IMR-90 (cell line): Measurements from ENCODE around the gene CDCP2. TPM values are rescaled to one million over a fixed set of nuclear protein-coding genes. Genes with fewer than 3 reads are reported as not detected.
"Not testable (repeated sequence)": the region's sequence is repeated elsewhere in the genome, so short reads cannot be mapped to it uniquely, and the experiment has no call there.

Source experiments
- ATAC-seq: fragments of 200-7000 bp; cut with Tn5 transposase; 2 replicates; pipeline ENCODE4 v1.9.1; 2020; ENCODE audit warnings: low read depth, mild to moderate bottlenecking, moderate library complexity
- BruUV-seq: library from RNA; stranded (reverse); fragments of 400-500 nt; replicated peaks from 2 replicates; lab custom pipeline; 2021; lab: Mats Ljungman, UMichigan
- CTCF ChIA-PET: fragments of 300-600 bp; formaldehyde crosslinking; extraction: SDS; loops from one replicate; lab custom pipeline; 2021; ENCODE audit warnings: antibody characterized with exemption; lab: Yijun Ruan, JAX
- POLR2A ChIA-PET: fragments of 300-600 bp; sonication (Branson Sonifier 250); formaldehyde crosslinking; loops from one replicate; lab custom pipeline; 2022; ENCODE audit warnings: antibody characterized with exemption; ENCODE audit not compliant: unreplicated experiment; lab: Charles Lee
- DNase-seq: peaks from one replicate; pipeline ENCODE4 v3.0.0; 2013
- H2AFZ ChIP-seq: replicated peaks from 2 replicates; pipeline ENCODE3; 2013; ENCODE audit warnings: low read length, mild to moderate bottlenecking; ENCODE audit not compliant: poor library complexity
- H2AK5ac ChIP-seq: 2 replicates; pipeline ENCODE4 v1.6.1; 2013; ENCODE audit warnings: low read depth, low read length, inconsistent platforms
- H2AK9ac ChIP-seq: replicated peaks from 2 replicates; pipeline ENCODE3; 2013; ENCODE audit warnings: mild to moderate bottlenecking, low read depth, low read length, moderate library complexity; ENCODE audit not compliant: poor library complexity
- H2BK120ac ChIP-seq: 2 replicates; pipeline ENCODE4 v1.6.1; 2013; ENCODE audit warnings: low read depth, low read length, inconsistent platforms
- H2BK15ac ChIP-seq: 3 replicates; pipeline ENCODE4 v1.6.1; 2013; ENCODE audit warnings: low read depth, low read length, inconsistent platforms
- H2BK20ac ChIP-seq: 2 replicates; pipeline ENCODE4 v1.6.1; 2013; ENCODE audit warnings: low read depth, mild to moderate bottlenecking, inconsistent platforms, low read length, moderate library complexity
- H2BK5ac ChIP-seq: 2 replicates; pipeline ENCODE4 v1.6.1; 2013; ENCODE audit warnings: mild to moderate bottlenecking, low read depth, low read length, inconsistent platforms; ENCODE audit not compliant: poor library complexity, severe bottlenecking
- H3K14ac ChIP-seq: replicated peaks from 2 replicates; pipeline ENCODE4 v1.6.1; 2013; ENCODE audit warnings: low read depth, low read length, inconsistent platforms
- H3K18ac ChIP-seq: 2 replicates; pipeline ENCODE4 v1.6.1; 2013; ENCODE audit warnings: low read depth, low read length, control low read depth
- H3K23ac ChIP-seq: 2 replicates; pipeline ENCODE4 v1.6.1; 2013; ENCODE audit warnings: low read depth, low read length, inconsistent platforms
- H3K27ac ChIP-seq: 2 replicates; pipeline ENCODE4 v1.5.1; 2013; ENCODE audit warnings: mild to moderate bottlenecking, control low read depth, low read length; ENCODE audit not compliant: insufficient read depth
- H3K27me3 ChIP-seq: 2 replicates; pipeline ENCODE4 v1.6.1; 2013; ENCODE audit warnings: low read length; ENCODE audit not compliant: control insufficient read depth, insufficient read depth
- H3K36me3 ChIP-seq: 2 replicates; pipeline ENCODE4 v1.6.1; 2013; ENCODE audit warnings: low read length, mixed read lengths; ENCODE audit not compliant: control insufficient read depth, insufficient read depth
- H3K4ac ChIP-seq: 2 replicates; pipeline ENCODE4 v1.6.1; 2013; ENCODE audit warnings: low read depth, low read length, inconsistent platforms
- H3K4me1 ChIP-seq: 2 replicates; pipeline ENCODE4 v1.6.1; 2013; ENCODE audit warnings: low read length, mixed read lengths; ENCODE audit not compliant: control insufficient read depth, insufficient read depth
- H3K4me2 ChIP-seq: 2 replicates; pipeline ENCODE4 v1.6.1; 2013; ENCODE audit warnings: low read depth, mild to moderate bottlenecking, control low read depth, low read length, moderate library complexity
- H3K4me3 ChIP-seq: 2 replicates; pipeline ENCODE4 v1.5.1; 2013; ENCODE audit warnings: low read depth, mild to moderate bottlenecking, control low read depth, low read length, moderate library complexity; ENCODE audit not compliant: insufficient read depth
- H3K56ac ChIP-seq: 2 replicates; pipeline ENCODE4 v1.6.1; 2013; ENCODE audit warnings: low read length, inconsistent platforms; ENCODE audit not compliant: insufficient read depth; ENCODE audit errors: extremely low read depth
- H3K79me1 ChIP-seq, 2 experiments: 2 replicates each; pipeline ENCODE4 v1.6.1; 2013; ENCODE audit warnings: low read length in 2 of 2, inconsistent platforms in 1 of 2, low read depth in 1 of 2
- H3K9ac ChIP-seq: 2 replicates; pipeline ENCODE4 v1.6.1; 2013; ENCODE audit warnings: low read depth, low read length, control low read depth
- H3K9me1 ChIP-seq: 2 replicates; pipeline ENCODE4 v1.6.1; 2013; ENCODE audit warnings: low read length, inconsistent platforms; ENCODE audit not compliant: insufficient read depth
- H3K9me3 ChIP-seq: 2 replicates; pipeline ENCODE4 v1.6.1; 2013; ENCODE audit warnings: low read length; ENCODE audit not compliant: control insufficient read depth, insufficient read depth
- H4K20me1 ChIP-seq: 2 replicates; pipeline ENCODE4 v1.6.1; 2013; ENCODE audit warnings: low read length, inconsistent platforms; ENCODE audit not compliant: insufficient read depth
- H4K5ac ChIP-seq: 2 replicates; pipeline ENCODE4 v1.6.1; 2013; ENCODE audit warnings: mild to moderate bottlenecking, low read depth, low read length, control low read depth
- H4K8ac ChIP-seq, 2 experiments: 2 replicates each; pipeline ENCODE4 v1.6.1; 2013; ENCODE audit warnings: low read depth in 2 of 2, low read length in 2 of 2, control low read depth in 1 of 2, inconsistent platforms in 1 of 2
- H4K91ac ChIP-seq: 2 replicates; pipeline ENCODE4 v1.6.1; 2013; ENCODE audit warnings: low read depth, low read length, inconsistent platforms; ENCODE audit not compliant: insufficient read depth
- CEBPB ChIP-seq: IDR thresholded peaks from 2 replicates; pipeline ENCODE4 v1.6.1; 2012; ENCODE audit warnings: low read depth, low read length, improper control_type of control experiment
- CHD1 ChIP-seq: IDR thresholded peaks from 2 replicates; pipeline ENCODE4 v1.6.1; 2012; ENCODE audit warnings: low read depth, low read length, improper control_type of control experiment
- MAFK ChIP-seq: IDR thresholded peaks from 2 replicates; pipeline ENCODE4 v1.6.1; 2012; ENCODE audit warnings: low read depth, low read length, improper control_type of control experiment
- NFE2L2 ChIP-seq: fragments of 150-350 bp; IDR thresholded peaks from 2 replicates; pipeline ENCODE4 v1.6.1; 2016; ENCODE audit warnings: low read depth, mild to moderate bottlenecking, low read length
- RAD21 ChIP-seq: IDR thresholded peaks from 2 replicates; pipeline ENCODE4 v1.6.1; 2012; ENCODE audit warnings: low read length, improper control_type of control experiment
- SMC3 ChIP-seq: fragments of 150-350 bp; IDR thresholded peaks from 2 replicates; pipeline ENCODE4 v1.6.1; 2016; ENCODE audit warnings: low read depth, mild to moderate bottlenecking, antibody characterized with exemption, low read length, moderate library complexity
- WGBS, 2 experiments: methylation state at CpG; one replicate each; pipeline versions ENCODE4 v1.1.5 to v1.1.7; 2013; ENCODE audit warnings: missing lambda C conversion rate in 2 of 2; ENCODE audit not compliant: insufficient read length in 1 of 2; ENCODE audit errors: extremely low coverage in 2 of 2; 5-methylcytosine and 5-hydroxymethylcytosine counted together
- dilution Hi-C: fragments of 300-500 bp; cut with HindIII; formaldehyde crosslinking; loops from one replicate; pipeline ENCODE4 v1.14.3; 2018; ENCODE audit warnings: low sequenced_read_pairs; ENCODE audit not compliant: unreplicated experiment
- in situ Hi-C: fragments of 300-500 bp; cut with MboI; formaldehyde crosslinking; loops from 3 replicates; pipeline ENCODE4 v1.14.3; 2019; ENCODE audit warnings: low sequenced_read_pairs, inconsistent platforms, mixed read lengths
- intact Hi-C: fragments of 100-400 bp; cut with micrococcal nuclease; formaldehyde crosslinking; loops from 2 replicates; pipeline ENCODE4 v1.10.0; 2022
- polyA plus RNA-seq, 3 experiments: library from polyadenylated mRNA; depleted of rRNA; stranded (reverse); fragments of >200 nt; gene quantifications; 2 replicates each; pipeline ENCODE4 v1.2.3, GENCODE V29; 2012; ENCODE audit warnings: low replicate concordance in 1 of 3
- total RNA-seq: library from RNA; depleted of rRNA; stranded (reverse); fragments of >200 nt; gene quantifications from 2 replicates; pipeline ENCODE4 v1.2.3, GENCODE V29; 2012
- TF ChIP-seq, protein P1 (sequence below): fragments of 150-350 bp; IDR thresholded peaks from 2 replicates; pipeline ENCODE4 v1.6.1; 2017; ENCODE audit warnings: mild to moderate bottlenecking, antibody characterized with exemption, low read length, low read depth
- TF ChIP-seq, protein P2 (sequence below): fragments of 150-350 bp; IDR thresholded peaks from 2 replicates; pipeline ENCODE4 v1.6.1; 2016; ENCODE audit warnings: low read depth, mild to moderate bottlenecking, low read length, moderate library complexity, borderline replicate concordance

The CDCP2 gene
- total and polyA plus RNA-seq, 2 of the 4 experiments (the other 2 are of a cell fraction) = not detected

DNA sequence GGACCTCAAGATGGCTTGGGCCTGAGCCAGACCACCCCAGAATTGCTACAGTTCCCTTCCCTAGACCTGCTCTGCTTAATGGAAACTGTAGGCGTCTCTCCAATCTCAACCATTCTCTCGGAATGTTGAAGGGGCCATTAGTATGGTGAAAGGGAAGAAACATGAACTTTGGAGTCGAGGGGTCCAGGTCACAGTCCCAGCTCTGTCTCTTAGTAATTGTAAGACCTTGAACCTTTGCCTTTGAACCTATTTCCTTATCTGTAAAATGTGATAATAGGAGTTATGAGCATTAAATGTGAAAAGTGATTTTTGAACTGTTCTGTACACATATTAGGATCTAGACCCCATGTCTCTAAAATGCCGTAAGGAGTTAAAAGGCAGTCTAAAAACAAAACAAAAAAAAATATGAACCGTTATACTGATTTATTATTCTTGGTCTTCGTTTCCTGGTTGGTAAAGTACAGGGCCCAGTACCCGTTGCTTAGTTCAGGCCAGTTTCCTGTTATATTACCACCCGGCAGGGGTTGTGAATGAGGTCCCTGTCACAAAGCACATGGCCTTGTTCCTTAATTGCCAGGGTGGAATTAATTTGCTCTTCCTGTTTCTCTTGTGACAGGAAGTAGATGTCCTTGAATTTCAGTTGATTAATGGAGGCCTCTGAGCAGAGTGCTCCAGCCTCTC lies 57.1 kb downstream of the CDCP2 start:
- ATAC-seq = no peak
- H3K9me1 ChIP-seq = no peaks in the 10 kb centered on the region

DNA sequence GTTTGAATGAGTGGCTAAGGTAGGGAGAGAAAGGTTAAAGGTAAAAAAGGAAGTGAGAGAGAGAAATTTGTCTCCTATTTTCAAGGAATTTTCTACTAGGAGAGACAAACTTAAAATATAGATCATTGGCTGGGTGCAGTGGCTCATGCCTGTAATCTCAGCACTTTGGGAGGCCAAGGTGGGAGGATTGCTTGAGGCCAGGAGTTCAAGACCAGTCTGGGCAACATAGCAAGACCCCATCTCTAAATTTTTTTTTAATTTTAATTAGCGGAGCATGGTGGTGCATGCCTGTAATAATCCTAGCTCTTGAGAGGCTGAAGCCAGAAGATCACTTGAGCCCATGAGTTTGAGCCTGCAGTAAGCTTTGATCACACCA lies 58.1 kb downstream of the CDCP2 start:
- H3K9me1 ChIP-seq, BruUV-seq, intact Hi-C loops, H3K27ac ChIP-seq, H4K8ac ChIP-seq, H3K36me3 ChIP-seq, H3K4ac ChIP-seq, H3K9ac ChIP-seq, H2BK20ac ChIP-seq, H3K4me1 ChIP-seq, H3K9me3 ChIP-seq, dilution Hi-C loops, H3K18ac ChIP-seq, H3K23ac ChIP-seq, H4K20me1 ChIP-seq, H4K5ac ChIP-seq, DNase-seq, H4K91ac ChIP-seq, H2AFZ ChIP-seq, H3K4me2 ChIP-seq, POLR2A ChIA-PET, H3K79me1 ChIP-seq, H2BK120ac ChIP-seq, H3K4me3 ChIP-seq, in situ Hi-C loops, H2AK9ac ChIP-seq, H3K56ac ChIP-seq, H3K27me3 ChIP-seq, CTCF ChIA-PET, H2BK15ac ChIP-seq, ATAC-seq, H3K14ac ChIP-seq, H2BK5ac ChIP-seq, H2AK5ac ChIP-seq: not testable (repeated sequence)
- no CpG with 5 or more reads among the region's 1 CpG for WGBS, 2 experiments

More for the DNA sequence above, 57.1 kb downstream of the CDCP2 start:
- H3K4me1 ChIP-seq = no peaks in the 10 kb centered on the region
- H2AK9ac ChIP-seq = no peak overlapping the region
- no peak for DNase-seq
- TF ChIP-seq, protein P1, sequence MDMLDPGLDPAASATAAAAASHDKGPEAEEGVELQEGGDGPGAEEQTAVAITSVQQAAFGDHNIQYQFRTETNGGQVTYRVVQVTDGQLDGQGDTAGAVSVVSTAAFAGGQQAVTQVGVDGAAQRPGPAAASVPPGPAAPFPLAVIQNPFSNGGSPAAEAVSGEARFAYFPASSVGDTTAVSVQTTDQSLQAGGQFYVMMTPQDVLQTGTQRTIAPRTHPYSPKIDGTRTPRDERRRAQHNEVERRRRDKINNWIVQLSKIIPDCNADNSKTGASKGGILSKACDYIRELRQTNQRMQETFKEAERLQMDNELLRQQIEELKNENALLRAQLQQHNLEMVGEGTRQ = no peak
- no peak for TF ChIP-seq SMC3
- TF ChIP-seq CHD1 = no peak
- TF ChIP-seq, protein P2, sequence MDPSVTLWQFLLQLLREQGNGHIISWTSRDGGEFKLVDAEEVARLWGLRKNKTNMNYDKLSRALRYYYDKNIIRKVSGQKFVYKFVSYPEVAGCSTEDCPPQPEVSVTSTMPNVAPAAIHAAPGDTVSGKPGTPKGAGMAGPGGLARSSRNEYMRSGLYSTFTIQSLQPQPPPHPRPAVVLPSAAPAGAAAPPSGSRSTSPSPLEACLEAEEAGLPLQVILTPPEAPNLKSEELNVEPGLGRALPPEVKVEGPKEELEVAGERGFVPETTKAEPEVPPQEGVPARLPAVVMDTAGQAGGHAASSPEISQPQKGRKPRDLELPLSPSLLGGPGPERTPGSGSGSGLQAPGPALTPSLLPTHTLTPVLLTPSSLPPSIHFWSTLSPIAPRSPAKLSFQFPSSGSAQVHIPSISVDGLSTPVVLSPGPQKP = no peak
- TF ChIP-seq RAD21 = no peak
- TF ChIP-seq MAFK = no peak
- no peak for TF ChIP-seq CEBPB
- TF ChIP-seq NFE2L2 = no peak
- no CpG with 5 or more reads among the region's 8 CpGs for WGBS, 2 experiments
- no peak overlapping the region for H2BK20ac ChIP-seq
- H3K56ac ChIP-seq = no peak overlapping the region
- no peaks in the 10 kb centered on the region for H3K9me3 ChIP-seq
- H3K14ac ChIP-seq = no peak overlapping the region
- H4K8ac ChIP-seq = no peak overlapping the region
- no peaks in the 10 kb centered on the region for H3K79me1 ChIP-seq
- H3K9ac ChIP-seq = no peak overlapping the region
- H4K91ac ChIP-seq = no peak overlapping the region
- BruUV-seq = no TSS peak
- no peak overlapping the region for H2BK15ac ChIP-seq
- no peak overlapping the region for H3K4me2 ChIP-seq
- ChIA-PET CTCF (no interaction called here), POLR2A (no interaction called here)
- no peak overlapping the region for H3K4ac ChIP-seq
- H3K36me3 ChIP-seq = peaks cover 7% of the 10 kb centered on the region; the same call in 1 of the 2 replicates
- dilution Hi-C loops = no loop called here
- intact Hi-C loops = loop anchor here (2.0 kb wide), 1 partner anchor 51 kb away; no protein-coding TSS in a partner anchor
- in situ Hi-C loops = no loop called here
- H3K23ac ChIP-seq = no peak overlapping the region
- H4K20me1 ChIP-seq = no peaks in the 10 kb centered on the region
- no peak overlapping the region for H2BK120ac ChIP-seq
- H3K27me3 ChIP-seq = no peaks in the 10 kb centered on the region
- no peak overlapping the region for H3K27ac ChIP-seq
- no peak overlapping the region for H2AFZ ChIP-seq
- H2BK5ac ChIP-seq = no peak overlapping the region
- H2AK5ac ChIP-seq = no peak overlapping the region
- no peak overlapping the region for H3K4me3 ChIP-seq
- H3K18ac ChIP-seq = no peak overlapping the region
- H4K5ac ChIP-seq = no peak overlapping the region
